Measurements from ENCODE around the gene TEX11. TPM values are rescaled to one million over a fixed set of nuclear protein-coding genes. Genes with fewer than 3 reads are reported as not detected.
"Not testable (repeated sequence)": the region's sequence is repeated elsewhere in the genome, so short reads cannot be mapped to it uniquely, and the experiment has no call there.

TEX11 gene
- total RNA-seq, 2 experiments from 2014 or later: not detected

- Histone ChIP-seq H3K36me3 (ENCODE audit: insufficient read depth, low read length) (no peaks in the 10 kb centered on the region), H3K4me2 (ENCODE audit: low read length) (no peak overlapping the region), H3K4me3 (ENCODE audit: low read depth, low read length, poor library complexity, severe bottlenecking) (no peak overlapping the region), H3K9me3 (ENCODE audit: low read length) (no peaks in the 10 kb centered on the region), H2AFZ (ENCODE audit: low read length) (no peak overlapping the region), H3K27ac (ENCODE audit: low read depth, low read length, poor library complexity, severe bottlenecking) (no peak overlapping the region), H3K9me2 (ENCODE audit: insufficient read depth, low read length) (no peaks in the 10 kb centered on the region), H3K4me1 (ENCODE audit: insufficient read depth, low read length, poor library complexity, severe bottlenecking) (no peaks in the 10 kb centered on the region), H3K79me2 (ENCODE audit: insufficient read depth, low read depth, low read length) (no peaks in the 10 kb centered on the region), H4K20me1 (ENCODE audit: insufficient read depth, low read length) (no peaks in the 10 kb centered on the region)
- DNase-seq (ENCODE audit: low spot score): no peak
- CTCF ChIA-PET (ENCODE audit: unreplicated experiment): no interaction called here
- no TSS peak for BruUV-seq (replicated peaks)
- TF ChIP-seq EZH2phosphoT487 (IDR thresholded peaks at IDR 0.05; ENCODE audit: borderline replicate concordance, low read depth, low read length): no peak
- TF ChIP-seq CTCF (conservative IDR thresholded peaks at IDR 0.05; ENCODE audit: low read length): no peak
- POLR2A ChIA-PET: no interaction called here
- intact Hi-C loops (cut with micrococcal nuclease; ENCODE audit: unreplicated experiment): no loop called here
These were observed 611 bp downstream of the TEX11 start for GRCh38 chrX:70907900-70908299.

- no peaks in the 10 kb centered on the region for H3K9me2 ChIP-seq (ENCODE audit: insufficient read depth, low read length)
- no peak overlapping the region for H3K4me2 ChIP-seq (ENCODE audit: low read length)
- no peak overlapping the region for H3K4me3 ChIP-seq (ENCODE audit: low read depth, low read length, poor library complexity, severe bottlenecking)
- no peak overlapping the region for H2AFZ ChIP-seq (ENCODE audit: low read length)
- ChIA-PET CTCF (ENCODE audit: unreplicated experiment) (no interaction called here), POLR2A (interaction anchor here (1.2 kb wide), 1 partner anchor 11 kb away, joined by 5 read pairs; no protein-coding TSS in a partner anchor)
- no peaks in the 10 kb centered on the region for H3K36me3 ChIP-seq (ENCODE audit: insufficient read depth, low read length)
- H3K79me2 ChIP-seq (ENCODE audit: insufficient read depth, low read depth, low read length): no peaks in the 10 kb centered on the region
- H3K27ac ChIP-seq (ENCODE audit: low read depth, low read length, poor library complexity, severe bottlenecking): no peak overlapping the region
- no TSS peak for BruUV-seq (replicated peaks)
- no peak for DNase-seq (ENCODE audit: low spot score)
- no peaks in the 10 kb centered on the region for H3K9me3 ChIP-seq (ENCODE audit: low read length)
- H4K20me1 ChIP-seq (ENCODE audit: insufficient read depth, low read length): no peaks in the 10 kb centered on the region
- no peaks in the 10 kb centered on the region for H3K4me1 ChIP-seq (ENCODE audit: insufficient read depth, low read length, poor library complexity, severe bottlenecking)
- no peak for TF ChIP-seq EZH2phosphoT487 (IDR thresholded peaks at IDR 0.05; ENCODE audit: borderline replicate concordance, low read depth, low read length)
- TF ChIP-seq CTCF (conservative IDR thresholded peaks at IDR 0.05; ENCODE audit: low read length): no peak
- intact Hi-C loops (cut with micrococcal nuclease; ENCODE audit: unreplicated experiment): no loop called here
These were observed 7.0 kb downstream of the TEX11 start for GRCh38 chrX:70901465-70901864.

GRCh38 chrX:70890441-70890840, 18.1 kb downstream of the TEX11 start:
- H3K36me3 ChIP-seq (ENCODE audit: insufficient read depth, low read length); H3K9me2 ChIP-seq (ENCODE audit: insufficient read depth, low read length); H4K20me1 ChIP-seq (ENCODE audit: insufficient read depth, low read length); DNase-seq (ENCODE audit: low spot score); H3K4me3 ChIP-seq (ENCODE audit: low read depth, low read length, poor library complexity, severe bottlenecking); POLR2A ChIA-PET; CTCF ChIA-PET (ENCODE audit: unreplicated experiment); H2AFZ ChIP-seq (ENCODE audit: low read length); H3K27ac ChIP-seq (ENCODE audit: low read depth, low read length, poor library complexity, severe bottlenecking); H3K9me3 ChIP-seq (ENCODE audit: low read length); H3K79me2 ChIP-seq (ENCODE audit: insufficient read depth, low read depth, low read length); H3K4me1 ChIP-seq (ENCODE audit: insufficient read depth, low read length, poor library complexity, severe bottlenecking); intact Hi-C loops (cut with micrococcal nuclease; ENCODE audit: unreplicated experiment); BruUV-seq (replicated peaks); H3K4me2 ChIP-seq (ENCODE audit: low read length): not testable (repeated sequence)
